Thoracic aorta (tissue), 2 donors: ENCODE data around the gene CNTNAP1. TPM values are rescaled to one million over a fixed set of nuclear protein-coding genes. Genes with fewer than 3 reads are reported as not detected.
A peak's percentile ranks its signal among the peaks of the same experiment; 100 is the strongest.

Experiments
- ATAC-seq: fragments of 150-250 bp; one replicate; pipeline ENCODE4 v1.8.0; 2017; ENCODE audit warnings: low read depth; ENCODE audit not compliant: insufficient number of reproducible peaks, low FRiP score
- DNase-seq: peaks from one replicate; pipeline ENCODE4 v3.0.0-alpha.2; 2020; ENCODE audit warnings: low spot score
- H3K27ac ChIP-seq, 2 donors: fragments of 200-600 bp; sonication (generic); 1 replicate in 1 of 2; 2 replicates in 1 of 2; pipeline ENCODE4 v1.5.1; 2016; ENCODE audit warnings: mild to moderate bottlenecking in 2 of 2, moderate library complexity in 2 of 2
- H3K27me3 ChIP-seq: fragments of 200-600 bp; sonication (generic); replicated peaks from 2 replicates; pipeline ENCODE4 v1.6.0; 2016; ENCODE audit warnings: mild to moderate bottlenecking; ENCODE audit not compliant: insufficient read depth
- H3K36me3 ChIP-seq: fragments of 200-600 bp; sonication (generic); one replicate; pipeline ENCODE4 v1.5.1; 2016
- H3K4me1 ChIP-seq, 2 donors: fragments of 200-600 bp; sonication (generic); 1 replicate in 1 of 2; 2 replicates in 1 of 2; pipeline versions ENCODE4 v1.5.1 to v1.6.0; 2016; ENCODE audit warnings: low read depth in 2 of 2, mild to moderate bottlenecking in 1 of 2; ENCODE audit not compliant: control insufficient read depth in 1 of 2
- H3K4me3 ChIP-seq: fragments of 200-600 bp; sonication (generic); 2 replicates; pipeline ENCODE4 v1.5.1; 2016; ENCODE audit warnings: mild to moderate bottlenecking
- H3K9me3 ChIP-seq: fragments of 200-600 bp; sonication (generic); 2 replicates; pipeline ENCODE4 v1.5.1; 2016
- CTCF ChIP-seq: fragments of 200-600 bp; sonication (generic); IDR thresholded peaks from one replicate; pipeline ENCODE4 v1.5.1; 2019; ENCODE audit warnings: antibody characterized with exemption
- total RNA-seq, 2 donors: library from RNA; depleted of rRNA; stranded (reverse); fragments of >200 nt; gene quantifications; one replicate each; pipeline versions ENCODE4 v1.1.0 to v1.2.3, GENCODE V29; 2016

The CNTNAP1 gene
- total RNA-seq, 2 donors from 2014 or later, result 9.1 to 19.6 TPM

GRCh38 chr17:42647778-42648177 is 34.6 kb upstream of the CNTNAP1 start:
- no peak for ATAC-seq
- Histone ChIP-seq H3K27me3 (no peaks in the 10 kb centered on the region), H3K4me1 (no peaks in the 10 kb centered on the region), H3K9me3 (no peaks in the 10 kb centered on the region), H3K4me3 (no peak overlapping the region), H3K36me3 (no peaks in the 10 kb centered on the region), H3K27ac (no peak overlapping the region)
- no peak for DNase-seq
- TF ChIP-seq CTCF, result no peak

GRCh38 chr17:42651392-42651791 is 30.9 kb upstream of the CNTNAP1 start:
- no peak overlapping the region for H3K4me3 ChIP-seq
- no peak for DNase-seq
- peaks cover 10 to 13% of the 10 kb centered on the region in 2 donors for H3K4me1 ChIP-seq
- no peak for TF ChIP-seq CTCF
- no peaks in the 10 kb centered on the region for H3K36me3 ChIP-seq
- no peak for ATAC-seq
- no peaks in the 10 kb centered on the region for H3K27me3 ChIP-seq
- H3K27ac ChIP-seq, result no peak overlapping the region
- H3K9me3 ChIP-seq, result no peaks in the 10 kb centered on the region

- H3K27ac ChIP-seq, result peak overlapping the region; percentile 67 to 75
- H3K4me1 ChIP-seq, result peaks cover 10 to 13% of the 10 kb centered on the region in 2 donors
- no peaks in the 10 kb centered on the region for H3K36me3 ChIP-seq
- no peaks in the 10 kb centered on the region for H3K27me3 ChIP-seq
- peak overlapping the region; percentile 74 for H3K4me3 ChIP-seq
- TF ChIP-seq CTCF, result no peak
- DNase-seq (no peak), ATAC-seq (no peak)
- no peaks in the 10 kb centered on the region for H3K9me3 ChIP-seq
Observed at GRCh38 chr17:42653179-42654124, 28.9 kb upstream of the CNTNAP1 start.

GRCh38 chr17:42655528-42655927 is 26.8 kb upstream of the CNTNAP1 start:
- no peak overlapping the region for H3K4me3 ChIP-seq
- TF ChIP-seq CTCF, result no peak
- H3K4me1 ChIP-seq, result peaks cover 16 to 24% of the 10 kb centered on the region in 2 donors
- no peak overlapping the region for H3K27ac ChIP-seq
- H3K9me3 ChIP-seq, result no peaks in the 10 kb centered on the region
- no peaks in the 10 kb centered on the region for H3K36me3 ChIP-seq
- ATAC-seq (no peak), DNase-seq (no peak)
- no peaks in the 10 kb centered on the region for H3K27me3 ChIP-seq

GRCh38 chr17:42657824-42658588 is 24.3 kb upstream of the CNTNAP1 start:
- H3K4me3 ChIP-seq, result no peak overlapping the region
- no peaks in the 10 kb centered on the region for H3K27me3 ChIP-seq

More at GRCh38 chr17:42657824-42658588, 24.3 kb upstream of the CNTNAP1 start:
- no peak for TF ChIP-seq CTCF
- Histone ChIP-seq H3K36me3 (no peaks in the 10 kb centered on the region), H3K4me1 (peaks cover 22 to 33% of the 10 kb centered on the region in 2 donors), H3K9me3 (no peaks in the 10 kb centered on the region), H3K27ac (no peak overlapping the region)
- no peak for ATAC-seq
- no peak for DNase-seq
